ENCODE results near the gene RASL10A. TPM values are rescaled to one million over a fixed set of nuclear protein-coding genes. Genes with fewer than 3 reads are reported as not detected.

The RASL10A gene
- total and polyA plus RNA-seq, 2 experiments from 2014 or later: 0.33 to 6.3 TPM

DNA sequence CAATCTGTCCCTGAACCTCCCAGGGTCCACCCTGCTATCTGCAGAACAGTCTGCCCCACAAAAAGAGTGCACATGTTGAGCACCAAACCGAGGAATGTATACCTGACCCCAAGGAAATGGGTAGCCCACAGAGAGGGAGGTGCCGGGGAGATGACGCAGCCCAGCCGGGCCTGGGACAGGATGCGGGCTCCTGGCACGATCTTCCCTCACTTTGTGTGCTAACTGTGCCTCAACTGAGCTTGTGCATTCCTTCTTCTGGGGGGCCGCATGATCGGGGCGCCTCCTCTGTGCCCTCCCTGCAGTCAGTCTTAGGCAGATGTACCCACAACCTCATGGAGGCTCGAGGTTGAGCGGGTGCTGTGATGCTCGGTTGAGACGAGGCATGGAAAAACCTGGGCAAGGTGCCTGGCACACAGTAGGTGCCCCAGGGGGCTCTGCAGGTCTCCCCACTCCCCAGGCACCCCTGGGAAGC lies 6.7 kb downstream of the RASL10A start:
- TF ChIP-seq EZH2 (IDR thresholded peaks at IDR 0.05; ENCODE audit: borderline replicate concordance): no peak
- no peak for TF ChIP-seq EZH2phosphoT487 (IDR thresholded peaks at IDR 0.05; ENCODE audit: low read depth, severe bottlenecking, unreplicated experiment)
- TF ChIP-seq, protein P1, sequence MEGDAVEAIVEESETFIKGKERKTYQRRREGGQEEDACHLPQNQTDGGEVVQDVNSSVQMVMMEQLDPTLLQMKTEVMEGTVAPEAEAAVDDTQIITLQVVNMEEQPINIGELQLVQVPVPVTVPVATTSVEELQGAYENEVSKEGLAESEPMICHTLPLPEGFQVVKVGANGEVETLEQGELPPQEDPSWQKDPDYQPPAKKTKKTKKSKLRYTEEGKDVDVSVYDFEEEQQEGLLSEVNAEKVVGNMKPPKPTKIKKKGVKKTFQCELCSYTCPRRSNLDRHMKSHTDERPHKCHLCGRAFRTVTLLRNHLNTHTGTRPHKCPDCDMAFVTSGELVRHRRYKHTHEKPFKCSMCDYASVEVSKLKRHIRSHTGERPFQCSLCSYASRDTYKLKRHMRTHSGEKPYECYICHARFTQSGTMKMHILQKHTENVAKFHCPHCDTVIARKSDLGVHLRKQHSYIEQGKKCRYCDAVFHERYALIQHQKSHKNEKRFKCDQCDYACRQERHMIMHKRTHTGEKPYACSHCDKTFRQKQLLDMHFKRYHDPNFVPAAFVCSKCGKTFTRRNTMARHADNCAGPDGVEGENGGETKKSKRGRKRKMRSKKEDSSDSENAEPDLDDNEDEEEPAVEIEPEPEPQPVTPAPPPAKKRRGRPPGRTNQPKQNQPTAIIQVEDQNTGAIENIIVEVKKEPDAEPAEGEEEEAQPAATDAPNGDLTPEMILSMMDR (IDR thresholded peaks at IDR 0.05; ENCODE audit: poor library complexity): no peak
- H3K4me2 ChIP-seq: peak overlapping the region; percentile 98

DNA sequence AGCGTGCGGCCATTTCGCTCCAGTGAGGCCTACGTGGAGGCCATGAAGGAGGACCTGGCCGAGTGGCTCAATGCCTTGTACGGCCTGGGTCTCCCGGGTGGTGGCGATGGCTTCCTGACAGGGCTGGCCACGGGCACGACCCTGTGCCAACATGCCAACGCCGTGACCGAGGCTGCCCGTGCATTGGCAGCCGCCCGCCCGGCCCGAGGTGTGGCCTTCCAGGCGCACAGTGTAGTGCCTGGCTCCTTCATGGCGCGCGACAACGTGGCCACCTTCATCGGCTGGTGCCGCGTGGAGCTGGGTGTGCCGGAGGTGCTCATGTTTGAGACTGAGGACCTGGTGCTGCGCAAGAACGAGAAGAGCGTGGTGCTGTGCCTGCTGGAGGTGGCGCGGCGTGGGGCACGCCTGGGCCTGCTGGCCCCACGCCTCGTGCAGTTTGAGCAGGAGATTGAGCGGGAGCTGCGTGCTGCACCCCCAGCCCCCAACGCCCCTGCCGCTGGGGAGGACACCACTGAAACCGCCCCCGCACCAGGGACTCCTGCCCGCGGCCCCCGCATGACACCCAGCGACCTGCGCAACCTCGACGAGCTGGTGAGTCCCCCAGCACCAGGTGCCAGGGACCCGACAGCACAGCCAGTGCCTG lies 7.2 kb downstream of the RASL10A start:
- Histone ChIP-seq H3K27me3 (peaks cover 6% of the 10 kb centered on the region), H3K36me3 (replicated peaks; ENCODE audit: insufficient read depth, low read depth) (no peaks in the 10 kb centered on the region), H3K9me3 (ENCODE audit: low read depth) (no peaks in the 10 kb centered on the region), H3K79me2 (peaks cover 10% of the 10 kb centered on the region), H2AFZ (no peak overlapping the region), H3K4me1 (ENCODE audit: insufficient read depth) (peaks cover 11% of the 10 kb centered on the region), H3K4me3 (no peak overlapping the region), H3K4me2 (peak overlapping the region; percentile 98), H3K9me2 (replicated peaks; ENCODE audit: insufficient read depth) (no peaks in the 10 kb centered on the region), H3K27ac (no peak overlapping the region), H4K20me1 (ENCODE audit: insufficient read depth, poor library complexity, severe bottlenecking) (no peaks in the 10 kb centered on the region)
- 96% methylated on average over 47 of the region's 50 CpGs for WGBS (ENCODE audit: low lambda C conversion rate, missing lambda C conversion rate)
- DNase-seq (ENCODE audit: low spot score): no peak
- TF ChIP-seq, protein P1 (IDR thresholded peaks at IDR 0.05; ENCODE audit: poor library complexity): no peak
- TF ChIP-seq EZH2 (IDR thresholded peaks at IDR 0.05; ENCODE audit: borderline replicate concordance): no peak
- TF ChIP-seq EZH2phosphoT487 (IDR thresholded peaks at IDR 0.05; ENCODE audit: low read depth, severe bottlenecking, unreplicated experiment): no peak

More for the DNA sequence above, 6.7 kb downstream of the RASL10A start:
- no peaks in the 10 kb centered on the region for H3K36me3 ChIP-seq (replicated peaks; ENCODE audit: insufficient read depth, low read depth)
- no peaks in the 10 kb centered on the region for H3K9me3 ChIP-seq (ENCODE audit: low read depth)
- H3K79me2 ChIP-seq: peaks cover 10% of the 10 kb centered on the region
- no peak for DNase-seq (ENCODE audit: low spot score)
- peaks cover 11% of the 10 kb centered on the region for H3K4me1 ChIP-seq (ENCODE audit: insufficient read depth)
- no peaks in the 10 kb centered on the region for H3K9me2 ChIP-seq (replicated peaks; ENCODE audit: insufficient read depth)
- no peak overlapping the region for H2AFZ ChIP-seq
- H3K4me3 ChIP-seq: no peak overlapping the region
- no peaks in the 10 kb centered on the region for H4K20me1 ChIP-seq (ENCODE audit: insufficient read depth, poor library complexity, severe bottlenecking)
- peaks cover 12% of the 10 kb centered on the region for H3K27me3 ChIP-seq
- 79% methylated on average over 13 of the region's 13 CpGs for WGBS (ENCODE audit: low lambda C conversion rate, missing lambda C conversion rate)
- no peak overlapping the region for H3K27ac ChIP-seq

DNA sequence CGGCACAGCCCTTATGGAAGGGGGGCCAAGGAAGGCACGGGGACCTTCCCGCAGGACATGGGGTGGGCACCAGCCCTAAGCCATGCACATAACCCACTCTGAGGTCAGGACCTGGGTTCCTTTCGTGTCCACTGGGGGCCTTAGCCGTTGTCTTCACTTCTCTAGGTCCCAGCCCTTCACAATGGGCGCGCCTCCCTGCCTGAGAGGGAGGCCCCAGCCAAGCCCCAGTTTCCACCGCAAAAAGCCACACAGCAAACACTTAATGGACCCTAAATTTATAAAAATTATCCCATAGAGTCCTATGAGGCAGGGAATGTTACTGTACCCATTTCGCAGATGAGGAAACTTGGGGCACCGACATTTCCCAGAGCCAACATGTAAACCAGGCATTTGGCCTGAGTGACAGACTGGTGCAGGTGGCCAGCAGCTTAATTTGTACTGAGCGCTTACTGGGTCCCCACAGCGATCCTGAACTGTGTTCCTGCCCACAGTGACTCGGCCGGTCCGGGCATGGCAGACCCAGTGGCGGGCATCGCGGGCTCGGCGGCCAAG lies 7.8 kb downstream of the RASL10A start:
- Histone ChIP-seq H4K20me1 (ENCODE audit: insufficient read depth, poor library complexity, severe bottlenecking) (no peaks in the 10 kb centered on the region), H3K4me3 (peak overlapping the region; percentile 93), H3K4me2 (peak overlapping the region; percentile 98), H2AFZ (peak overlapping the region; percentile 96), H3K27ac (no peak overlapping the region), H3K27me3 (peaks cover under 1% of the 10 kb centered on the region), H3K79me2 (peaks cover 10% of the 10 kb centered on the region), H3K4me1 (ENCODE audit: insufficient read depth) (peaks cover 11% of the 10 kb centered on the region), H3K9me2 (replicated peaks; ENCODE audit: insufficient read depth) (no peaks in the 10 kb centered on the region), H3K36me3 (replicated peaks; ENCODE audit: insufficient read depth, low read depth) (no peaks in the 10 kb centered on the region), H3K9me3 (ENCODE audit: low read depth) (no peaks in the 10 kb centered on the region)
- no peak for TF ChIP-seq EZH2phosphoT487 (IDR thresholded peaks at IDR 0.05; ENCODE audit: low read depth, severe bottlenecking, unreplicated experiment)
- TF ChIP-seq EZH2 (IDR thresholded peaks at IDR 0.05; ENCODE audit: borderline replicate concordance): no peak
- TF ChIP-seq, protein P1 (IDR thresholded peaks at IDR 0.05; ENCODE audit: poor library complexity): no peak
- no peak for DNase-seq (ENCODE audit: low spot score)
- 78% methylated on average over 20 of the region's 20 CpGs for WGBS (ENCODE audit: low lambda C conversion rate, missing lambda C conversion rate)

All from hepatocyte (in vitro differentiated cells).